ENCODE data around the gene AGPAT1.

GRCh38 chr6:32152769-32153563, 22.9 kb downstream of the AGPAT1 start:
- TF ChIP-seq POLR2AphosphoS5 (IDR thresholded peaks at IDR 0.05; ENCODE audit: low read depth, low read length): no peak
- TF ChIP-seq TAF1 (IDR thresholded peaks at IDR 0.05; ENCODE audit: borderline replicate concordance, insufficient read depth, low read length): no peak
- no peak for TF ChIP-seq FOXP2 (optimal IDR thresholded peaks at IDR 0.05; ENCODE audit: borderline replicate concordance, extremely low read depth, extremely low read length, insufficient read depth)
- no peak for TF ChIP-seq SIN3A (IDR thresholded peaks at IDR 0.05; ENCODE audit: borderline replicate concordance, insufficient read depth, low read length)
